D721Med (cell line): Measurements from ENCODE around the gene WDR1.
A peak's percentile ranks its signal among the peaks of the same experiment; 100 is the strongest.

Experiments used
- DNase-seq: peaks from one replicate; pipeline ENCODE4 v3.0.0; 2011; ENCODE audit warnings: low spot score; ENCODE audit not compliant: insufficient read length
- FAIRE-seq: peaks from 2 replicates; lab custom pipeline; 2011; peaks lifted over from hg19 to GRCh38; lab: Jason Lieb, UNC
- TF ChIP-seq, protein P1 (sequence below): IDR thresholded peaks from 2 replicates; pipeline ENCODE4 v1.5.1; 2012; ENCODE audit warnings: mild to moderate bottlenecking, control low read depth; ENCODE audit not compliant: insufficient read depth; ENCODE audit errors: missing control alignments

Gene WDR1

DNA sequence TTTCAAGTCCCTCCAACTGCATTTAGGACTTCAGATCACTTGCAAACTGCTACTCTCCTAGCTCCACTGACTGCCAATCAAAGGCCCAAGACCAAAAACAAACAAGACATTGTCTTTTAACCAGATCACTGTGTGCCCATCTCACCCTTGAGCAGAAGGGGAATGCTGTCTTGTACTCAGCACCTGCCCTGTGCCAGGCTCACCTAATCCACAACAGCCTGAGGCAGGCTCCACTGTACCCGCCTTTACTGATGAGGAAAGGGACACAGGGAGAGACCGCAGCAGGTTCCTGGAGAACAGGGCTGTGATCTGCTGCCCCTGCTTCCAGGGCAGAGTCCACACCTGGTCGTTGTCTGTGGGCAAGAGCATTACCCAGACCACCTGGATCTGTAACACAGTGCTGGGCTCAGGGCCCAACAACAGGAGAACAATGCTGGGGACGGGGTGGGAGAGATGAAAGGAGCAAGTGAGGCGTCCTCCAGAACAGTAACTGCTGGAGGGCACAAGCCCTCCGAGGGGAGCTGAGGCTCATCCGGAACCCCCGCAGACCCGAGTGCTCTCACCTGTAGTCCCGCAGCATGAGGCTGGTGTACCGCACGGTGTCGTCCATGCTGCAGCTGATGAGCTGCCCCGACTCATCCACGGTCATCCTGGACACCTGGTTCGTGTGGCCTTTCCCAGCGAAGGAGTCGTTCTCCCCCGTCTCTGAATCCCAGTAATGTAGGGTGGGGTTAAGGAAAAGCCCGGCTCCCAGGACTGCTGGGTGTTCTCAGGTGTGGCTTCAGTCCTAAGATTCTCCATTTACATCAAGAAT is 33.9 kb downstream of the WDR1 start:
- peak; percentile 18 for DNase-seq
- TF ChIP-seq, protein P1, sequence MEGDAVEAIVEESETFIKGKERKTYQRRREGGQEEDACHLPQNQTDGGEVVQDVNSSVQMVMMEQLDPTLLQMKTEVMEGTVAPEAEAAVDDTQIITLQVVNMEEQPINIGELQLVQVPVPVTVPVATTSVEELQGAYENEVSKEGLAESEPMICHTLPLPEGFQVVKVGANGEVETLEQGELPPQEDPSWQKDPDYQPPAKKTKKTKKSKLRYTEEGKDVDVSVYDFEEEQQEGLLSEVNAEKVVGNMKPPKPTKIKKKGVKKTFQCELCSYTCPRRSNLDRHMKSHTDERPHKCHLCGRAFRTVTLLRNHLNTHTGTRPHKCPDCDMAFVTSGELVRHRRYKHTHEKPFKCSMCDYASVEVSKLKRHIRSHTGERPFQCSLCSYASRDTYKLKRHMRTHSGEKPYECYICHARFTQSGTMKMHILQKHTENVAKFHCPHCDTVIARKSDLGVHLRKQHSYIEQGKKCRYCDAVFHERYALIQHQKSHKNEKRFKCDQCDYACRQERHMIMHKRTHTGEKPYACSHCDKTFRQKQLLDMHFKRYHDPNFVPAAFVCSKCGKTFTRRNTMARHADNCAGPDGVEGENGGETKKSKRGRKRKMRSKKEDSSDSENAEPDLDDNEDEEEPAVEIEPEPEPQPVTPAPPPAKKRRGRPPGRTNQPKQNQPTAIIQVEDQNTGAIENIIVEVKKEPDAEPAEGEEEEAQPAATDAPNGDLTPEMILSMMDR: no peak
- no peak for FAIRE-seq

DNA sequence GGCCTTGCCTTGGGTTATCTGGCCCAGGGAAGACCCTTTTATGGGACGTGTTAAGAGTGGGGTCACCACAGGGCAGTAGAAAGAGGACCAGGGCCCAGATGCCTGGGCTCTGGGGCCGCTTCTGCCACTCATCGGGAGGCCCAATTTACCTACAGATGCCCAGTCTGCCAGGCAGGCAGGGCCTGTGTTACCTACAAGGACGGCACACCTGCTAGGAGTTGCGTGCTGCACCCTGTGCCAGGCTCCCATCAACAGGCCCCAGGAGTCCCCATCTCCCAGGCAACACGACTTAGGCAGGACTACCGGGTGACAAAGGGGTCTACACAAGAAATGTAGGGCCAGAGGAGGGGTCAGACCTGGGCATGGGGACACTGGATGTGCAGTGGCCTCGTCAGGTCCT is 34.6 kb downstream of the WDR1 start:
- TF ChIP-seq, protein P1: no peak
- FAIRE-seq (no peak), DNase-seq (peak; percentile 9)

DNA sequence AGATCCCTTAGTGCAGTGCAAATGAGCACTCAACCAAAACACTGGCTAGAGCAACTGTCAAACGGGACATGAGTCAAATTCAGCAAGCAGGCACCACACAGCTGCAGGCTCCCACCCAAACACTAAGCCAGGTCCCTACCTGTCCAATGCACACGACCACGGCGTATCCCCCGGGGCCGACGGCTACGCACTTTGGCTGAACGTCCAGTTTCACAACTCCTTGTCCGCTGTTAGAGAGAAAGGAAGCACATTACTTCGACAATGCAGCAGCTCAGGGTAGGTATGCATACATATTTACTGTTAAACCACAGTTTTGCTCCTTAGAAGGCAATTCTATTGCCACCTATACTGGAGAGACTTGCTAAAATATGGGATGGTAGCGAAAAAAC is 35.4 kb downstream of the WDR1 start:
- TF ChIP-seq, protein P1: no peak
- FAIRE-seq: no peak
- peak; percentile 14 for DNase-seq

DNA sequence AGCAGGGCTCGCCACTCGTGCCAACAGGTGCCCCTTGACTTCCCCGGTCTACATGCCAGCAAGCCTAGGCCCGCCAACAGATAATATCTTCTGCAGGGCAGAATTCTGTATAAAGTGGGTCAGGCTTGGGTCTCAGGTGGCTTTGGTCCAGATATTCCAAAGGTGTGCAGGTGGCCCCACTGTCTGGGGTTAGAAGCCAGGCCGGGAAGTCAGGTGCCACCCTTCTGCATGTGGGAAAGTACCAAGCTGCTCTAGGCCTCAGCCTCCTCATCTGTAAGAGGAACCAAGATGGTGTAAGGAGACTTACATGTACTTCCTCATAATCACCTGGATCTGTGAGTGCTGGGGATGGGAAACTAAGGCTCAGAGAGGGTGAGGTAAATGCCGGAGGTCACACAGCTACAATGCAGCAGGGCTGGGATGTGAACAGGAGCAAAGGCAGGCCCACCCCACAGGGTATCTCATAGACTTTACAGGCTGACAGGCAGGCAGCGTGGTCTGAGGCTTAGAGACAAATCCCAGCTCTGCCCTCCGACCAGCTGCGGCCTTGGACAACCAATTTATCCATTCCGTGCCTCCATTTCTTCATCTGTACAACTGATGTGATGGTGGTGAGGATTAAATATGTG is 35.9 kb downstream of the WDR1 start:
- DNase-seq: no peak
- FAIRE-seq: no peak
- TF ChIP-seq, protein P1: no peak

DNA sequence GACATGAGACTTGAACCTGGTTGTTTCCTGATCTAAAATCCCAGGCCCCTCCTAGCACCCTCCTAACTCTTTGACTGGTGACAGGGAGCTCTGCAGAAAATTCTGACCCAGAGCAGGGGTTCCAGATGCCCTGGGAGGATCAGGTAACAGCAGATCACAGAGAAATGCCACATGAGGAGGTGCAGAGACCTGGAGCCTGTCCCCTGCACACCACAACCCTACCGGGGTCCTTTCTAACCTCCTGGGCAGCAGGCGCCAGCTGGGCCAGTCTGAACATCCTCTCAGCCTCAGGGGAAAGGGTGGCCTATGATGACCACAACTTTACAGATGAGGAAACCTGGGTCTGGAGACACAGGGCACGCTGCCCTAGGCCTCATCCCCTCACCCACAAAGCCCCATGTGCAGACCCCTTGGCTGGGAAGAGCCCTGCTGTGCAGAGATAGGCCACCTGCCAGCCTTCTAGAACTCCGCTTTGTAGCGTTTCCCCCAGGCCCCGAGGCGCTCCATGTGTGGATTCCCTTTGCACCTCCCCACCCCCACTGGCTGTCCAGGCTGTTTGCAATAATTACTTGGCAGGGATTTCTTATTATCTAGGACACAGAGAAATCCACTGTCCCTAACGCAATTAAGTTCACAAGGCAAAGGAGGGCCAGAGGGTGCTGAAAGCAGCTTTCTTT is 36.5 kb downstream of the WDR1 start:
- TF ChIP-seq, protein P1: no peak
- DNase-seq (peak; percentile 18), FAIRE-seq (no peak)

DNA sequence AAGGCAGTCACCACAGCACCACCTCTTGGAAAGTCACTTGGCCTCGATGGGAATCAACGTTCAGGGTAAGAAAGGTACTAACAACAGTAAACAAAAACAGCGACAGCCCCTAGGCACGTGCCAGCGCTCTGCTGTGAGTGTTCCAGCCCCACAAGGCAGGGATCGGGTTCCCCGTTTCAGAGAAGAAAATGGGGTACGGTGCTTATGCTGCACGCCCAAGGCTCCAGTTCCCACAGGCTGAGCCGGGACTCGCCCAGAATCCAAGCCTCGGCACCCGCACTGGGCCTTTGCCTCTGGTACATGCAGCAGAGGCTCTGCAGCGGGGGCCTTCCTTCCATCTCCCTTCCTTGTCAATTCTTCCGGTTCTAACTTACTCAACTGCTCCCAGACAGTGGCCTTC is 37.3 kb downstream of the WDR1 start:
- FAIRE-seq: no peak
- no peak for DNase-seq
- TF ChIP-seq, protein P1: no peak
